ENCODE results near the gene SPINK1.

SPINK1 gene

GRCh38 chr5:147854894-147855773, 23.7 kb upstream of the SPINK1 start:
- Histone ChIP-seq H3K36me3 (ENCODE audit: control insufficient read depth, insufficient read depth, low read length) (no peaks in the 10 kb centered on the region), H3K4me3 (ENCODE audit: insufficient read depth, low read depth, low read length, poor library complexity, severe bottlenecking) (no peak overlapping the region), H3K27ac (ENCODE audit: insufficient read depth, low read length, poor library complexity, severe bottlenecking) (no peak overlapping the region), H3K4me1 (ENCODE audit: control insufficient read depth, insufficient read depth, low read length, poor library complexity, severe bottlenecking) (no peaks in the 10 kb centered on the region), H3K27me3 (replicated peaks; ENCODE audit: control insufficient read depth, insufficient read depth, low read length, poor library complexity, severe bottlenecking) (no peaks in the 10 kb centered on the region), H3K9me3 (ENCODE audit: control insufficient read depth, low read length) (no peaks in the 10 kb centered on the region)
- no peak for DNase-seq

GRCh38 chr5:147854331-147854730, 22.9 kb upstream of the SPINK1 start:
- Histone ChIP-seq H3K4me1 (ENCODE audit: control insufficient read depth, insufficient read depth, low read length, poor library complexity, severe bottlenecking) (no peaks in the 10 kb centered on the region), H3K27me3 (replicated peaks; ENCODE audit: control insufficient read depth, insufficient read depth, low read length, poor library complexity, severe bottlenecking) (no peaks in the 10 kb centered on the region), H3K27ac (ENCODE audit: insufficient read depth, low read length, poor library complexity, severe bottlenecking) (no peak overlapping the region), H3K4me3 (ENCODE audit: insufficient read depth, low read depth, low read length, poor library complexity, severe bottlenecking) (no peak overlapping the region), H3K36me3 (ENCODE audit: control insufficient read depth, insufficient read depth, low read length) (no peaks in the 10 kb centered on the region), H3K9me3 (ENCODE audit: control insufficient read depth, low read length) (no peaks in the 10 kb centered on the region)
- DNase-seq = no peak

- Histone ChIP-seq H3K27ac (ENCODE audit: insufficient read depth, low read length, poor library complexity, severe bottlenecking) (no peak overlapping the region), H3K4me3 (ENCODE audit: insufficient read depth, low read depth, low read length, poor library complexity, severe bottlenecking) (no peak overlapping the region), H3K36me3 (ENCODE audit: control insufficient read depth, insufficient read depth, low read length) (no peaks in the 10 kb centered on the region), H3K4me1 (ENCODE audit: control insufficient read depth, insufficient read depth, low read length, poor library complexity, severe bottlenecking) (no peaks in the 10 kb centered on the region), H3K9me3 (ENCODE audit: control insufficient read depth, low read length) (no peaks in the 10 kb centered on the region), H3K27me3 (replicated peaks; ENCODE audit: control insufficient read depth, insufficient read depth, low read length, poor library complexity, severe bottlenecking) (no peaks in the 10 kb centered on the region)
- no peak for DNase-seq
Observed at GRCh38 chr5:147853372-147853987, 22.0 kb upstream of the SPINK1 start.

- no peak for DNase-seq
Observed at GRCh38 chr5:147852365-147852764, 20.9 kb upstream of the SPINK1 start.

GRCh38 chr5:147851578-147851977, 20.1 kb upstream of the SPINK1 start:
- H3K9me3 ChIP-seq (ENCODE audit: control insufficient read depth, low read length) = no peaks in the 10 kb centered on the region
- H3K4me1 ChIP-seq (ENCODE audit: control insufficient read depth, insufficient read depth, low read length, poor library complexity, severe bottlenecking) = no peaks in the 10 kb centered on the region
- DNase-seq = no peak
- no peaks in the 10 kb centered on the region for H3K27me3 ChIP-seq (replicated peaks; ENCODE audit: control insufficient read depth, insufficient read depth, low read length, poor library complexity, severe bottlenecking)
- no peak overlapping the region for H3K27ac ChIP-seq (ENCODE audit: insufficient read depth, low read length, poor library complexity, severe bottlenecking)
- H3K4me3 ChIP-seq (ENCODE audit: insufficient read depth, low read depth, low read length, poor library complexity, severe bottlenecking) = no peak overlapping the region
- no peaks in the 10 kb centered on the region for H3K36me3 ChIP-seq (ENCODE audit: control insufficient read depth, insufficient read depth, low read length)

More at GRCh38 chr5:147852365-147852764, 20.9 kb upstream of the SPINK1 start:
- Histone ChIP-seq H3K27ac (ENCODE audit: insufficient read depth, low read length, poor library complexity, severe bottlenecking) (no peak overlapping the region), H3K9me3 (ENCODE audit: control insufficient read depth, low read length) (no peaks in the 10 kb centered on the region), H3K4me3 (ENCODE audit: insufficient read depth, low read depth, low read length, poor library complexity, severe bottlenecking) (no peak overlapping the region), H3K27me3 (replicated peaks; ENCODE audit: control insufficient read depth, insufficient read depth, low read length, poor library complexity, severe bottlenecking) (no peaks in the 10 kb centered on the region), H3K4me1 (ENCODE audit: control insufficient read depth, insufficient read depth, low read length, poor library complexity, severe bottlenecking) (no peaks in the 10 kb centered on the region), H3K36me3 (ENCODE audit: control insufficient read depth, insufficient read depth, low read length) (no peaks in the 10 kb centered on the region)

GRCh38 chr5:147849226-147849625, 17.8 kb upstream of the SPINK1 start:
- no peak overlapping the region for H3K4me3 ChIP-seq (ENCODE audit: insufficient read depth, low read depth, low read length, poor library complexity, severe bottlenecking)
- no peak for DNase-seq
- H3K27ac ChIP-seq (ENCODE audit: insufficient read depth, low read length, poor library complexity, severe bottlenecking) = no peak overlapping the region
- H3K36me3 ChIP-seq (ENCODE audit: control insufficient read depth, insufficient read depth, low read length) = no peaks in the 10 kb centered on the region
- H3K4me1 ChIP-seq (ENCODE audit: control insufficient read depth, insufficient read depth, low read length, poor library complexity, severe bottlenecking) = no peaks in the 10 kb centered on the region
- no peaks in the 10 kb centered on the region for H3K9me3 ChIP-seq (ENCODE audit: control insufficient read depth, low read length)
- H3K27me3 ChIP-seq (replicated peaks; ENCODE audit: control insufficient read depth, insufficient read depth, low read length, poor library complexity, severe bottlenecking) = no peaks in the 10 kb centered on the region

GRCh38 chr5:147845618-147846017, 14.1 kb upstream of the SPINK1 start:
- no peaks in the 10 kb centered on the region for H3K36me3 ChIP-seq (ENCODE audit: control insufficient read depth, insufficient read depth, low read length)
- no peak for DNase-seq
- H3K27me3 ChIP-seq (replicated peaks; ENCODE audit: control insufficient read depth, insufficient read depth, low read length, poor library complexity, severe bottlenecking) = no peaks in the 10 kb centered on the region
- H3K9me3 ChIP-seq (ENCODE audit: control insufficient read depth, low read length) = no peaks in the 10 kb centered on the region
- H3K4me1 ChIP-seq (ENCODE audit: control insufficient read depth, insufficient read depth, low read length, poor library complexity, severe bottlenecking) = no peaks in the 10 kb centered on the region
- no peak overlapping the region for H3K27ac ChIP-seq (ENCODE audit: insufficient read depth, low read length, poor library complexity, severe bottlenecking)
- no peak overlapping the region for H3K4me3 ChIP-seq (ENCODE audit: insufficient read depth, low read depth, low read length, poor library complexity, severe bottlenecking)

GRCh38 chr5:147844846-147845245, 13.4 kb upstream of the SPINK1 start:
- Histone ChIP-seq H3K27ac (ENCODE audit: insufficient read depth, low read length, poor library complexity, severe bottlenecking) (no peak overlapping the region), H3K4me3 (ENCODE audit: insufficient read depth, low read depth, low read length, poor library complexity, severe bottlenecking) (no peak overlapping the region), H3K36me3 (ENCODE audit: control insufficient read depth, insufficient read depth, low read length) (no peaks in the 10 kb centered on the region), H3K9me3 (ENCODE audit: control insufficient read depth, low read length) (no peaks in the 10 kb centered on the region), H3K27me3 (replicated peaks; ENCODE audit: control insufficient read depth, insufficient read depth, low read length, poor library complexity, severe bottlenecking) (no peaks in the 10 kb centered on the region), H3K4me1 (ENCODE audit: control insufficient read depth, insufficient read depth, low read length, poor library complexity, severe bottlenecking) (no peaks in the 10 kb centered on the region)
- no peak for DNase-seq

GRCh38 chr5:147842869-147843268, 11.4 kb upstream of the SPINK1 start:
- no peak for DNase-seq
- Histone ChIP-seq H3K4me1 (ENCODE audit: control insufficient read depth, insufficient read depth, low read length, poor library complexity, severe bottlenecking) (no peaks in the 10 kb centered on the region), H3K9me3 (ENCODE audit: control insufficient read depth, low read length) (no peaks in the 10 kb centered on the region), H3K36me3 (ENCODE audit: control insufficient read depth, insufficient read depth, low read length) (no peaks in the 10 kb centered on the region), H3K27ac (ENCODE audit: insufficient read depth, low read length, poor library complexity, severe bottlenecking) (no peak overlapping the region), H3K4me3 (ENCODE audit: insufficient read depth, low read depth, low read length, poor library complexity, severe bottlenecking) (no peak overlapping the region), H3K27me3 (replicated peaks; ENCODE audit: control insufficient read depth, insufficient read depth, low read length, poor library complexity, severe bottlenecking) (no peaks in the 10 kb centered on the region)

GRCh38 chr5:147836439-147836838, 5.0 kb upstream of the SPINK1 start:
- no peak overlapping the region for H3K27ac ChIP-seq (ENCODE audit: insufficient read depth, low read length, poor library complexity, severe bottlenecking)
- H3K27me3 ChIP-seq (replicated peaks; ENCODE audit: control insufficient read depth, insufficient read depth, low read length, poor library complexity, severe bottlenecking) = no peaks in the 10 kb centered on the region
- H3K36me3 ChIP-seq (ENCODE audit: control insufficient read depth, insufficient read depth, low read length) = no peaks in the 10 kb centered on the region
- no peak for DNase-seq
- no peaks in the 10 kb centered on the region for H3K9me3 ChIP-seq (ENCODE audit: control insufficient read depth, low read length)
- H3K4me3 ChIP-seq (ENCODE audit: insufficient read depth, low read depth, low read length, poor library complexity, severe bottlenecking) = no peak overlapping the region
- no peaks in the 10 kb centered on the region for H3K4me1 ChIP-seq (ENCODE audit: control insufficient read depth, insufficient read depth, low read length, poor library complexity, severe bottlenecking)
